Neural progenitor cell (in vitro differentiated cells): Measurements from ENCODE around the gene CLDN10.

Experiments
- EZH2 ChIP-seq: fragments of 200-600 bp; sonication (generic); IDR thresholded peaks from 2 replicates; pipeline ENCODE4 v1.6.1; 2017; ENCODE audit warnings: antibody characterized with exemption, mild to moderate bottlenecking, moderate library complexity
- EZH2phosphoT487 ChIP-seq: fragments of 200-600 bp; sonication (generic); IDR thresholded peaks from 2 replicates; pipeline ENCODE4 v1.6.1; 2017; ENCODE audit warnings: antibody characterized with exemption
- TF ChIP-seq, protein P1 (sequence below): fragments of 200-600 bp; sonication (generic); IDR thresholded peaks from 2 replicates; pipeline ENCODE4 v1.5.1; 2017; ENCODE audit warnings: antibody characterized with exemption, mild to moderate bottlenecking

DNA sequence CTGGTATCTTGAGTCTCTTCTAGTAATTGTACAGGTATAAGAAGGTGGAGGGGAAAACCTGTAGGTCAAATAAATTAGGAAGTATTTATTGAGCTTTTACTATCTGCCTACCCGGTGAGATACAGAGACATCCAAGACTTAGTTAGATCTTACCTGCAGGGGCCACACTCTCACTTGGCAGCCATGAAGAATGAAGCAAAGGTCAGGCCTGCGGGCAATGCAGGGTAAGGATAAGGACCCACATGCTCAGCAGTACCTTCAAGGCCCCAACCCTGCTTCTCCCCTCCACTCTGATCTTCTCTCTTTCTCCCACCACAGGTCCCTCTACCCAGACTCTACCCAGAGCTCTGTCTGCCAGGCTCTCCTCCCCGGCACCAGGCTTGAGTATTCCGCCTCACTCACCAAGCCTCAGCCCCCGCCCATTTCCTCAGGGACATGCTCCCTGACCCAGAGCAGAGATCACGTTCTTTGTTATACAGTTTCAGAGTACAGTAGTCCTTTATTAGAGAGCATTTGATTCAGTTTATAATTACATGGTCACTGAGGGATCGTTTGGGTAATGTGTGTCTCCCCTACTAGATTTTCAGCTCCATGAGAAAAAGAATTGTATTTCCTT, 18.9 kb upstream of the CLDN10 start:
- TF ChIP-seq, protein P1, sequence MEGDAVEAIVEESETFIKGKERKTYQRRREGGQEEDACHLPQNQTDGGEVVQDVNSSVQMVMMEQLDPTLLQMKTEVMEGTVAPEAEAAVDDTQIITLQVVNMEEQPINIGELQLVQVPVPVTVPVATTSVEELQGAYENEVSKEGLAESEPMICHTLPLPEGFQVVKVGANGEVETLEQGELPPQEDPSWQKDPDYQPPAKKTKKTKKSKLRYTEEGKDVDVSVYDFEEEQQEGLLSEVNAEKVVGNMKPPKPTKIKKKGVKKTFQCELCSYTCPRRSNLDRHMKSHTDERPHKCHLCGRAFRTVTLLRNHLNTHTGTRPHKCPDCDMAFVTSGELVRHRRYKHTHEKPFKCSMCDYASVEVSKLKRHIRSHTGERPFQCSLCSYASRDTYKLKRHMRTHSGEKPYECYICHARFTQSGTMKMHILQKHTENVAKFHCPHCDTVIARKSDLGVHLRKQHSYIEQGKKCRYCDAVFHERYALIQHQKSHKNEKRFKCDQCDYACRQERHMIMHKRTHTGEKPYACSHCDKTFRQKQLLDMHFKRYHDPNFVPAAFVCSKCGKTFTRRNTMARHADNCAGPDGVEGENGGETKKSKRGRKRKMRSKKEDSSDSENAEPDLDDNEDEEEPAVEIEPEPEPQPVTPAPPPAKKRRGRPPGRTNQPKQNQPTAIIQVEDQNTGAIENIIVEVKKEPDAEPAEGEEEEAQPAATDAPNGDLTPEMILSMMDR: no peak
- TF ChIP-seq EZH2 (no peak), EZH2phosphoT487 (no peak)
